GM19452 (cell line): ENCODE measurements around the gene RNASE11.
"Not testable (repeated sequence)": the region's sequence is repeated elsewhere in the genome, so short reads cannot be mapped to it uniquely, and the experiment has no call there.

Experiments used
- ATAC-seq: cut with Tn5 transposase; IDR thresholded peaks from one replicate; pipeline ENCODE4 v1.9.1; 2021; ENCODE audit not compliant: unreplicated experiment

Gene RNASE11

GRCh38 chr14:20587489-20588154 is at the start of gene RNASE11:
TSS of gene RNASE11 (minus strand) at chr14:20588001.
- no peak for ATAC-seq

- ATAC-seq: peak; percentile 65
These were observed 45.3 kb upstream of the RNASE11 start for GRCh38 chr14:20632831-20633691.

- ATAC-seq: peak; percentile 22
These were observed 44.6 kb upstream of the RNASE11 start for GRCh38 chr14:20632448-20632830.

- ATAC-seq: no peak
These were observed 44.1 kb upstream of the RNASE11 start for GRCh38 chr14:20631880-20632389.

GRCh38 chr14:20631023-20631879 is 43.5 kb upstream of the RNASE11 start:
- ATAC-seq: no peak

- ATAC-seq: no peak
These were observed 42.7 kb upstream of the RNASE11 start for GRCh38 chr14:20630340-20631022.

- ATAC-seq: no peak
These were observed 40.5 kb upstream of the RNASE11 start for GRCh38 chr14:20628063-20628854.

- ATAC-seq: no peak
These were observed 39.7 kb upstream of the RNASE11 start for GRCh38 chr14:20627346-20628027.

- ATAC-seq: no peak
These were observed 38.5 kb upstream of the RNASE11 start for GRCh38 chr14:20626274-20626673.

GRCh38 chr14:20624495-20625070 is 36.8 kb upstream of the RNASE11 start:
- no peak for ATAC-seq

GRCh38 chr14:20623798-20624197 is 36.0 kb upstream of the RNASE11 start:
- no peak for ATAC-seq

GRCh38 chr14:20622816-20623291 is 35.1 kb upstream of the RNASE11 start:
- ATAC-seq: no peak

GRCh38 chr14:20620798-20621478 is 33.1 kb upstream of the RNASE11 start:
- ATAC-seq: no peak

GRCh38 chr14:20619688-20620087 is 31.9 kb upstream of the RNASE11 start:
- ATAC-seq: not testable (repeated sequence)

GRCh38 chr14:20618271-20618749 is 30.5 kb upstream of the RNASE11 start:
- ATAC-seq: no peak

GRCh38 chr14:20617138-20618003 is 29.6 kb upstream of the RNASE11 start:
- no peak for ATAC-seq

GRCh38 chr14:20615996-20616395 is 28.2 kb upstream of the RNASE11 start:
- ATAC-seq: no peak
